Upper lobe of left lung (tissue), 6 donors: ENCODE data around the gene PCNX2. TPM values are rescaled to one million over a fixed set of nuclear protein-coding genes. Genes with fewer than 3 reads are reported as not detected.

Source experiments
- ATAC-seq, 2 donors: fragments of 200-7000 bp; cut with Tn5 transposase; one replicate each; pipeline ENCODE4 v1.9.1; 2022; ENCODE audit warnings: mild to moderate bottlenecking in 2 of 2, moderate library complexity in 2 of 2; ENCODE audit not compliant: low FRiP score in 2 of 2
- DNase-seq, 2 donors: peaks; one replicate each; pipeline ENCODE4 v3.0.0-alpha.2; 2019 to 2020
- H3K27ac ChIP-seq, 4 donors: fragments of 200-600 bp; sonication (generic); one replicate each; pipeline ENCODE4 v1.5.1; 2016 to 2019
- H3K27me3 ChIP-seq, 4 donors: fragments of 200-600 bp; sonication (generic); one replicate each; pipeline ENCODE4 v1.5.1; 2017 to 2019
- H3K36me3 ChIP-seq, 4 donors: fragments of 200-600 bp; sonication (generic); one replicate each; pipeline ENCODE4 v1.5.1; 2016 to 2019
- H3K4me1 ChIP-seq, 4 donors: fragments of 200-600 bp; sonication (generic); one replicate each; pipeline ENCODE4 v1.5.1; 2018 to 2019
- H3K4me3 ChIP-seq, 4 donors: fragments of 200-600 bp; sonication (generic); one replicate each; pipeline ENCODE4 v1.5.1; 2017 to 2019; ENCODE audit warnings: mild to moderate bottlenecking in 2 of 4, moderate library complexity in 1 of 4
- H3K9me3 ChIP-seq, 4 donors: fragments of 200-600 bp; sonication (generic); one replicate each; pipeline ENCODE4 v1.5.1; 2018 to 2019
- CTCF ChIP-seq, 6 experiments: fragments of 450-650 bp in 4 of 6; fragments of 200-600 bp in 2 of 6; sonication (generic) in 2 of 6; IDR thresholded peaks; one replicate each; pipeline ENCODE4 v1.5.1; 2016 to 2019; ENCODE audit warnings: antibody characterized with exemption in 6 of 6
- EP300 ChIP-seq, 4 donors: sonication (generic); formaldehyde crosslinking; IDR thresholded peaks; one replicate each; pipeline ENCODE4 v1.5.1; 2017; ENCODE audit warnings: antibody characterized with exemption in 4 of 4, control low read depth in 2 of 4
- POLR2A ChIP-seq, 4 donors: fragments of 450-650 bp; IDR thresholded peaks; one replicate each; pipeline ENCODE4 v1.5.1; 2016 to 2017; ENCODE audit warnings: antibody characterized with exemption in 4 of 4, mild to moderate bottlenecking in 2 of 4
- POLR2AphosphoS5 ChIP-seq, 2 donors: sonication (generic); formaldehyde crosslinking; IDR thresholded peaks; one replicate each; pipeline ENCODE4 v1.5.1; 2017; ENCODE audit warnings: antibody characterized with exemption in 2 of 2
- WGBS, 2 donors: methylation state at CpG; one replicate each; pipeline ENCODE4 v1.1.5; 2017 to 2018; 5-methylcytosine and 5-hydroxymethylcytosine counted together
- total RNA-seq, 6 donors: library from RNA; depleted of rRNA in 4 of 6; stranded (reverse); fragments of >200 nt in 4 of 6; gene quantifications; one replicate each; pipeline versions ENCODE4 v1.1.0 to v1.2.1, GENCODE V29; 2016 to 2021
- donor health status: DM: no; HTN: no; CAD: no; lungs with moderate emphysema.
- donor health status: DM: no; HTN: yes; CAD: no; lungs with severe emphysema.

PCNX2 gene
- total RNA-seq, 6 donors from 2014 or later = 8.2 to 27.2 (median 14.5) TPM

- TF ChIP-seq POLR2AphosphoS5 (IDR thresholded peaks at IDR 0.05) = no peak
- TF ChIP-seq EP300 (IDR thresholded peaks at IDR 0.05) = no peak
- no peak for TF ChIP-seq CTCF (IDR thresholded peaks at IDR 0.05)
- no peak for TF ChIP-seq POLR2A (IDR thresholded peaks at IDR 0.05)
- Histone ChIP-seq H3K9me3 (no peaks in the 10 kb centered on the region), H3K27ac (no peak overlapping the region), H3K36me3 (no peaks in the 10 kb centered on the region), H3K27me3 (no peaks in the 10 kb centered on the region), H3K4me1 (peaks cover 0 to 4% (median under 1%) of the 10 kb centered on the region in 4 donors), H3K4me3 (no peak overlapping the region)
- no peak for ATAC-seq
- 89 to 94% methylated on average over 7 of the region's 7 CpGs for WGBS, 2 donors
- DNase-seq = no peak
These were observed 38.6 kb upstream of the PCNX2 start for GRCh38 chr1:233334092-233334491.

GRCh38 chr1:233333086-233333485 lies 37.6 kb upstream of the PCNX2 start:
- DNase-seq (no peak), ATAC-seq (no peak)
- Histone ChIP-seq H3K27ac (no peak overlapping the region), H3K4me1 (peaks cover 6 to 11% (median 9%) of the 10 kb centered on the region in 4 donors), H3K36me3 (no peaks in the 10 kb centered on the region), H3K27me3 (peaks cover 0 to 8% (median 0%) of the 10 kb centered on the region in 4 donors), H3K9me3 (no peaks in the 10 kb centered on the region), H3K4me3 (no peak overlapping the region)
- WGBS, 2 donors = 96 to 100% methylated on average over 1 of the region's 1 CpG
- TF ChIP-seq POLR2A (IDR thresholded peaks at IDR 0.05) = no peak
- TF ChIP-seq CTCF (IDR thresholded peaks at IDR 0.05) = no peak
- TF ChIP-seq POLR2AphosphoS5 (IDR thresholded peaks at IDR 0.05) = no peak
- TF ChIP-seq EP300 (IDR thresholded peaks at IDR 0.05) = no peak

GRCh38 chr1:233331676-233332519 lies 36.4 kb upstream of the PCNX2 start:
- ATAC-seq (no peak), DNase-seq (no peak)
- Histone ChIP-seq H3K4me1 (peaks cover 5 to 23% (median 18%) of the 10 kb centered on the region in 4 donors), H3K9me3 (no peaks in the 10 kb centered on the region), H3K4me3 (no peak overlapping the region), H3K27me3 (peaks cover 0 to 14% (median 0%) of the 10 kb centered on the region in 4 donors), H3K36me3 (no peaks in the 10 kb centered on the region), H3K27ac (no peak overlapping the region)
- no peak for TF ChIP-seq EP300 (IDR thresholded peaks at IDR 0.05)
- no peak for TF ChIP-seq CTCF (IDR thresholded peaks at IDR 0.05)
- WGBS, 2 donors = 67 to 73% methylated on average over 8 of the region's 8 CpGs

- WGBS, 2 donors = 10% methylated on average over 4 of the region's 96 CpGs; no CpG with 5 or more reads in 1 of the 2 donors
- peaks cover 5 to 27% (median 19%) of the 10 kb centered on the region in 4 donors for H3K4me1 ChIP-seq
- ATAC-seq = peak in 1 of 2 donors; percentile 55
- no peaks in the 10 kb centered on the region for H3K36me3 ChIP-seq
- no peaks in the 10 kb centered on the region for H3K9me3 ChIP-seq
- peak; percentile 32 to 90 for DNase-seq
- peaks cover 0 to 14% (median 0%) of the 10 kb centered on the region in 4 donors for H3K27me3 ChIP-seq
- H3K4me3 ChIP-seq = peak overlapping the region; percentile 62 to 80 (median 66)
- H3K27ac ChIP-seq = peak overlapping the region; percentile 62 to 89 (median 82)
- TF ChIP-seq POLR2A (IDR thresholded peaks at IDR 0.05) (no peak), POLR2AphosphoS5 (IDR thresholded peaks at IDR 0.05) (no peak), CTCF (IDR thresholded peaks at IDR 0.05) (peak in 1 of 6 experiments; percentile 14), EP300 (IDR thresholded peaks at IDR 0.05) (no peak)
These were observed 32.8 kb upstream of the PCNX2 start for GRCh38 chr1:233328142-233328921.
